ENCODE measurements around the gene ULBP2.
"Not testable (repeated sequence)": the region's sequence is repeated elsewhere in the genome, so short reads cannot be mapped to it uniquely, and the experiment has no call there.

ULBP2 gene

DNA sequence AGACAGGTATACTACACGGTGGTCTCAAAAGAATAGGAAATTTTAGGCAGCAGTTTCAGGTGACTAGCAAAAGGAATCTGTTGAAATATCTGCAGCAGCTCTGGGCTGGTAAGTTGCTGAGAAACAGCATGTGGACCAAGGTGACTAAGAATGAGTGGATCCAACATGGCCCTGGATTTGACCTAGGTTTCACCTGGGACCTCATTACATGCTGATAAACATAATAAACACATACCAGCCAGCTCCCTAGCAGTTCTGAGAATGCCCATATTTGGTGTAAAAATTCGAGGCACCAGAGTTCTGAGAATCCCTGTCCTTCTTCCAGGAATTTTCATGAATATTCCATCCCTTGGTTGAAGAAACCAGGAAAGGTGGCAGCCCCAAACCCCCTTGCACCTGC, 11.6 kb downstream of the ULBP2 start:
- DNase-seq = not testable (repeated sequence)

- DNase-seq = not testable (repeated sequence)
Measured at GRCh38 chr6:149953934-149954327, 12.1 kb downstream of the ULBP2 start.

DNA sequence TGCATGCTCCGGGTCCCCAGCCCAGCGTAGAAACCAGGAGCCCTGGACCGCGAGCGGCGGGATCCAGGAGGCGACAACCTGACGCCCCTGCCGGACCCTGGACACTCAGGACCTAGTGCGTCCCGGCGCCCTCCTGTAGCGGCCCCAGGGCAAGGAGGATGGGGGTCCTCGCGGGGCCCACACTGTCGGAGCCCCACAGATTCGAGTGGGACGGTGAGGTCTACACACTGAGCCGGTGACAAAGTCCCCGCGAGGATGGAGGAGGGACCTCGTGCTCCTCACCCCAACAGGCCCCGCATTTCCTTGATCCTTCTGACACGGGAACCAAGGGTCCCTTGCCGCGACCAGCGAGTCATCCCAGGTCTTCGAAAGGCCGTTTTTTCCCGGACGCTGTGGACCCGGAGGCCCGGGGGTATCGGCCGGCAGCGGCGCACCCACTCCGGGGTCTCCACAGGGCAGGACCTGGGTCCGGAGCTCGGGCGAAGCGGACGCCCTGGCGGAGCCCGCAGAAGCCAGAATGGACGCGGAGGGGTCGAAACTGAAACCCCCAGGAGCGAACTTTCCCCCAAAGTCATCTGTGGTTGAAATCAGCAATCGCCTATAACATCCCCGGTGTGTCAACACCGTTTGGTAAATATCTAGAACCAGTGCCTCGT, 12.6 kb downstream of the ULBP2 start:
- not testable (repeated sequence) for DNase-seq

GRCh38 chr6:149954984-149955653, 13.3 kb downstream of the ULBP2 start:
- not testable (repeated sequence) for DNase-seq

DNA sequence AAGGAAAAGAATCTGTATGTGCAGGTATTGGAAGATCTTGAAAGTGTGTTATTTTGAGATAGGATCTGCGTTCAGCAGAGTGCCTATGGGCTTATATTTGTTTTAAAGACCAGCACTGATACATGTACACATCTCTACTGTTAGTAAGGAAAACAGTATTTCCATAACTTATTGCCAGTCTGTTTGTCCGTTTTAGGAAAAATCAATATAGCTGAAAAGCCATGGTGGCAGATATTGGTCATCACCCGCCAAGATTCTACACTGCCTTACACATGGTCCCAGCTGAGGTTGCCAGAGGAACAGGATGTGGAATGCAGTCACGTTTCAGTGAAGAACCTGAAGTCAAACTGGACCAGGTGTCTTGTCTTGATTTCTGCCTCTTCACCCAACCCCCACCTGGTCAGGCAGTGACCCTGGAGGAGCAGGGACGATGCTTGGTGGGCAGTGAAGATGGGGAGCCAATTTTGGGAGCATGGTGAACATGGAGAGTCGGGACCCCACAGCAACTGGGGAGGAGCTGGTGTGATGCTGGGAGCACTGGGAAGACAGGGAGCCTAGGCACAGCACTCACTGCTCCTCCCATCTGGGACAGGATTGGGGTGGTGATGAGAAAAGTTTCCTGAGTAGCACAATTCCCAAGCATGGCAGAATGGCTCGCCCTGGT, 14.0 kb downstream of the ULBP2 start:
- not testable (repeated sequence) for DNase-seq

GRCh38 chr6:149958124-149958523, 16.3 kb downstream of the ULBP2 start:
- DNase-seq = not testable (repeated sequence)

- DNase-seq = not testable (repeated sequence)
Measured at GRCh38 chr6:149959806-149960205, 18.0 kb downstream of the ULBP2 start.

DNA sequence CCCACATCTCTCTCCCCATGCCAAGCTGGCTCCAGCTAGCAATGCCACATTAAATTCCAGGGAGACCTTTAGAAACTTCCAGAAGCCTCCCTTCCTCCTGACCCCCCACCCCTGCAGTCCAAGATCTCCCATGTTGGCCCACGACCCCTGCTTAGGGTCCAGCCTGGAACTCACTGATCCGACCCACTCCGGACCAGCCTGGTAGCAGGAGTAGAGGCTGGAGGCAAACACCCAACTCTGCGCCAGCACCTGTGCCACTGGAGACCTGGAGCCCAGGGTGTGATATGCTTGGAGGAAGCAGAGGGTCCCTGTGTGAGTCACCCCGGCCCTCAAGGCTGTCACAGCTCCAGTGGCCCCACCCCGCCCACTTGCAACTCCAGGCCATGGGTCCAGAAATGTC, 18.7 kb downstream of the ULBP2 start:
- DNase-seq = no peak

DNA sequence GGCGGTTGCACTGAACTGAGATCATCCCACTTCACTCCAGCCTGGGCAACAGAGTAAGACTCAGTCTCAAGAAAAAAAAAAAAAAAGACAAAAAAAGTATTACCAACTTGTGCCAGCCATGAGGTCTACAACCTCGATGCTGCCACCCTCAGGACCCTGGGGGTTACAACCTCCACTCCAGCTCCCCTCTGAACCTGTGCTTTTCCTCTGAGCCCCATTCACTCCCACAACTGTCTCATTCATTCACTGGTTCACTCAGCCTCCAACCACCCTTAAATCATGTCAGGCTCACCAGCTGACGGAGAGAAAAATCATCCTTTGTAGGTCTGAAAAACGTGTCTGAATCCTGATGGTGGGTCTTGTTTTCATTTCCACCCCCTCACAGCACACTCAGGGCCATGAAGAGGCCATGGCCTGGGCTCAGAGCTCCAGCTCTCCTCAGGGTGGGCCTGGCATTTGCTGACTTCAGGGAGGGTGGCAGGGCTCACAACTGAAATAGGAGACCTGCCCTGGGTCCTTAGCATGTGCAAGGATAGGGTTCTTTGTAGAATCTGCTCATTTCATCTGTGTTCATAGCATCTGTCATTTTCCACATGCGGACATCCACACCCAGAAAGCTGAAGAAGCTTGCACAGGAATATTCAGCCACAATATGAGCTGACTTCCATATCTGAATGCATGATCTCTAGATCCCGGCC, 20.1 kb downstream of the ULBP2 start:
- DNase-seq = peak; percentile 56

DNA sequence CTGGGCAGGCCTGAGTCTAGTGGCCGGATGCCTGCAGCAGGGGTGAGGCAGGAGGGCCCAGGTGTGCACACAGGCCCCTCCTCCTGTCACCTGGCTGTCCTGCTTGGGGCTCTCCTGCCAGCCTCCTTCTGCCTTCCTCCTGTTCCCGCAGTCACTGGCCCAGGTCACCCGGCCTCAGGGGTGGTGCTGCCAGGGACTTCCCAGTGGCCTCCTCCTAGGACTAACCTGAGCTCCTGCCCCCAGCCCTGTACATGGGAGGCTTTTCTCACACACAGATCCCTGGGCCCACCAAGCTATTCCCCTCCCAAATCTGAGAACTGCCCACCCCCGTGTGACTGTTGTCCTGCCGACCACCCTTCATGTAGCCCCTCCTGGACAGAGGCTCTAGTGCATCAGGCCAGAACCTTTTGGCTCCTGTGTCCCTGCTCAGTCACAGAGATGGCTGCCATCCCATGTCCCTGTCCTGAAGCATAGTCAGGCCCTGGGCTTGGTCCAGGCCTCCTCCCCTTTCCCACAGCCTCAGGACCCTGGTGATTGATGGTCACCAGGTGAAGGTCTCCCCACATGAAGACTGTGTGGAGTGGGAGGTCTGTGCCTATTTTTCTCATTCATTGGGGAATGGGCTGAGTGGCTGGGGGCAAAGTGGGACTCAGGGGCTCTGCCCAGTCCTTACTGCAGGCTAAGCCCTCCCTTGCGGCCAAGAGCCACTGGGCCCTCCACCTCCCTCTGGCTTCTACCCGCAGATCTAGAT, 20.8 kb downstream of the ULBP2 start:
- no peak for DNase-seq

GRCh38 chr6:149963212-149963461, 21.3 kb downstream of the ULBP2 start:
- no peak for DNase-seq

- peak; percentile 86 for DNase-seq
Measured at GRCh38 chr6:149963462-149964307, 21.9 kb downstream of the ULBP2 start, which contains the start of gene ULBP1. TSS of gene ULBP1 (plus strand) at chr6:149963943. CDS start at chr6:149964050, 107 bp downstream.

GRCh38 chr6:149964308-149965193, 22.7 kb downstream of the ULBP2 start:
- DNase-seq = peak; percentile 44

DNA sequence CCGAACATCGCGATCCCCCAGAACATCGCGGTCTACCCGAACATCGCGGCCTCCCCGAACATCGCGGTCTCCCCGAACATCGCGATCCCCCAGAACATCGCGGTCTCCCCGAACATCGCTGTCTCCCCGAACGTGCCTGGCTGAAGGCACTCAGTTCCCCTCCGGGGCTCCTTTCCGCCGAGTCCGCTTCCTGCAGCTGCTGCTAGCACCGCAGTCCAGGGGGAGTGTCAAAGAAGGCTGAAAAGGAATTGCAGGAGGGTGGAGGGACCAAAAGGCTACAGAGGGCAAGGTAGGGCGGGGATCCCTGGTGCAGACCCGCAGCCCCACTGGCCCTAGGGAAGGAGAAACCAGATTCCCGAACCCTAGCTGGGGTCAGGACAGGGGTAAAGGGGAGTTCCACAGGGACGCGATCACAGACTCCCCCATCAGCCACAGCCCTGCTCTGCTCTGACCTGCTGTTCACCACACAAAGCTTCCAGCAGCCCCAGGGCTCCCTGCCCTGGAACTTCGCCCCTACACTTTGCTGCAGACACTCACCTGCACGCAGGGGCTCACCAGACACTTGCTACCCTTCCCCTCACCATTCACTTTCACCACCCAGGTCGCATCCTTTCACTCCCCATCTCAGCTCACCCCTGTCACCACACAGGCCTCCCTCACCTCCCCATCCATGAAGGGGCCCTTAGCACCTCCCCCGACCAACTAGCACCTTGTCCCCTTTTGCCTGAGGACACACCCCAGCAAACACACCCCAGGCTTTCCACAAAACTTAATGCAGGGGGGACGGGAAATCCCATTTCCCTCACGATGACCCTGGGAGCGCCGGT, 23.6 kb downstream of the ULBP2 start:
- DNase-seq = peak; percentile 49

- not testable (repeated sequence) for DNase-seq
Measured at GRCh38 chr6:149966319-149966718, 24.5 kb downstream of the ULBP2 start.

GRCh38 chr6:149967591-149967990, 25.8 kb downstream of the ULBP2 start:
- DNase-seq = no peak

DNA sequence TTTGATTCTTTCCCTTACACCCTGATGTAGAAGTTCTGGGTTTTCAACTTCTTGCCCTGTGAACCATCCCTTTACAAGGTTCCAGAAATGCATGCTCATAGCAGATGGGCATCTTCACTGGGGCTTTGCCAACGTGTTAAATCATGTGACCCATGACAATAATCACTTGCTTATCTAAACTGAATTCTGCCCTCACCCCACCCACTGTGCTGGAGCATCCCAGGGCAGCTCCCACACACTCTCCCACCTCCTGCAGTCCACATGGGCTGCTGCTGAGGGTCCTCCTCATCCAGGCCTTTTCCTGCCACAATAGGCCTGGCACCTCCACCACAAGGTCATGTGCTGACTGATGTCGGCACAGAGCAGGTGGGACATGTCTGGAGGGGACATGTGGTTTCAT, 26.2 kb downstream of the ULBP2 start:
- DNase-seq = not testable (repeated sequence)

- not testable (repeated sequence) for DNase-seq
Measured at GRCh38 chr6:149968909-149969308, 27.1 kb downstream of the ULBP2 start.

- no peak for DNase-seq
Measured at GRCh38 chr6:149969635-149970034, 27.8 kb downstream of the ULBP2 start.

- DNase-seq = not testable (repeated sequence)
Measured at GRCh38 chr6:149974394-149974793, 32.6 kb downstream of the ULBP2 start.

All from CD4-positive, alpha-beta T cell treated with Interleukin-6 for 4 hours (primary cell).